WERI-Rb-1 (cell line): ENCODE results near the gene ZBTB3.

Source experiments
- DNase-seq: peaks from one replicate; pipeline ENCODE4 v3.0.0-alpha.2; 2020
- H3K27ac ChIP-seq: fragments of 250-450 bp; sonication (Bioruptor Pico); 2 replicates; pipeline ENCODE4 v1.5.1; 2020; ENCODE audit warnings: mild to moderate bottlenecking, moderate library complexity
- H3K27me3 ChIP-seq: fragments of 250-450 bp; sonication (Bioruptor Pico); 2 replicates; pipeline ENCODE4 v1.5.1; 2021; ENCODE audit warnings: mild to moderate bottlenecking, low read depth, moderate library complexity; ENCODE audit not compliant: insufficient read depth, severe bottlenecking
- H3K36me3 ChIP-seq: fragments of 250-450 bp; sonication (Bioruptor Pico); 2 replicates; pipeline ENCODE4 v1.5.1; 2020; ENCODE audit warnings: mild to moderate bottlenecking, moderate library complexity
- H3K4me3 ChIP-seq: 2 replicates; pipeline ENCODE4 v1.5.1; 2011; ENCODE audit warnings: low read depth, mild to moderate bottlenecking, control low read depth, low read length
- H3K9me3 ChIP-seq: fragments of 250-450 bp; sonication (Bioruptor Pico); 2 replicates; pipeline ENCODE4 v1.5.1; 2021; ENCODE audit warnings: mild to moderate bottlenecking, moderate library complexity; ENCODE audit not compliant: severe bottlenecking
- CTCF ChIP-seq: IDR thresholded peaks from 2 replicates; pipeline ENCODE4 v1.5.1; 2011; ENCODE audit warnings: low read depth, mild to moderate bottlenecking, control low read depth, inconsistent platforms, low read length

ZBTB3 gene

GRCh38 chr11:62721994-62722393, 32.0 kb downstream of the ZBTB3 start:
- Histone ChIP-seq H3K4me3 (no peak overlapping the region), H3K27ac (no peak overlapping the region), H3K27me3 (no peaks in the 10 kb centered on the region), H3K36me3 (peaks cover 95% of the 10 kb centered on the region), H3K9me3 (no peaks in the 10 kb centered on the region)
- no peak for TF ChIP-seq CTCF
- no peak for DNase-seq

DNA sequence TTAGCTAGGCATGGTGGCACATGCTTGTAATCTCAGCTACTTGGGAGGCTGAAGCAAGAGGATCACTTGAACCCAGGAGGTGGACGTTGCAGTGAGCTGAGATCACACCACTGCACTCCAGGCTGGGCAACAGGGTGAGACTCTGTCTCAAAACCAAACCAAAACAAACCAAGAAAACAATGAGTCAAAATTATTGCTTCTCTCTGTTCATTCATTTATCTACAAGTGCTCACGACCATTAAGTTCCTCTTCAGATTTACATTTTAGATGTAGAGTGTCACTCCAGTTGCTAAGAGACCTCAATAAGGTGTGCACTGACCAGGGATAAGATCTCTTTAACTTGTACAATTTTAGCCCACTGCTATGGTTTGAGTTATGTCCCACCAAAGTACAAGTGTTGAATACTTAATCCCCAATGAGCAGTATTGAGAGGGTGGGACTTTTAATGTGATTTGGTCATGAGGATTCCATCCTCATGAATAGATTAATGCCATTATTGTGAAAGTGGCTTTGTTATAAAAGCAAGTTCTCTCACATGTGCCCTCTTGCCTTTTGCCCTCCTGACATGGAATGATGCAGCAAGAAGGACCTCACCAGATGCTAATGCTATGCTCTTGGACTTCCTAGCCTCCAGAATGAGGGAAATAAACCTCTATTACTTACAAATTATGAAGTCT, 34.5 kb downstream of the ZBTB3 start:
- no peaks in the 10 kb centered on the region for H3K9me3 ChIP-seq
- H3K36me3 ChIP-seq = peaks cover 96% of the 10 kb centered on the region
- H3K27ac ChIP-seq = no peak overlapping the region
- H3K27me3 ChIP-seq = no peaks in the 10 kb centered on the region
- DNase-seq = no peak
- TF ChIP-seq CTCF = no peak
- H3K4me3 ChIP-seq = no peak overlapping the region

DNA sequence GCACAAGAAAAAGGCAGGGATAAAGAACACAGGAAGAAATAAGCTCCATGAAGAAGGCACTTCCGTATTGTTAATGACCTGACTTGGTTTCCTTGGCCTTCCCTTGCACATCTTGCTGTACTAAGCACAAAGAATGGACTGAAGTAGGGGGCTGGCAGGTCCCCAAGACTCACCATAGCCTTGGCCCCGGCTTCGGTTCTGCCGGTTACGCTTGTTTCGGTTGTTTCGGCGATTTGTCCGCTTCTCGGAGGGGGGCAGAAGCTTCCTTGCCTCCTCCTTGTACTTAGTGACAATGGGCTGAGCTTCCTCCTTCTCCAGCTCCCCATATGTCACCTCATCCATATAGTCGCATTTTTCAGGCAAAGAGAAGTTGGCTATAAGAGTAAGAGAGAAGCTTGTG, 37.1 kb downstream of the ZBTB3 start:
- Histone ChIP-seq H3K27ac (no peak overlapping the region), H3K27me3 (no peaks in the 10 kb centered on the region), H3K36me3 (peaks cover 92% of the 10 kb centered on the region), H3K4me3 (no peak overlapping the region), H3K9me3 (no peaks in the 10 kb centered on the region)
- TF ChIP-seq CTCF = no peak
- DNase-seq = no peak

DNA sequence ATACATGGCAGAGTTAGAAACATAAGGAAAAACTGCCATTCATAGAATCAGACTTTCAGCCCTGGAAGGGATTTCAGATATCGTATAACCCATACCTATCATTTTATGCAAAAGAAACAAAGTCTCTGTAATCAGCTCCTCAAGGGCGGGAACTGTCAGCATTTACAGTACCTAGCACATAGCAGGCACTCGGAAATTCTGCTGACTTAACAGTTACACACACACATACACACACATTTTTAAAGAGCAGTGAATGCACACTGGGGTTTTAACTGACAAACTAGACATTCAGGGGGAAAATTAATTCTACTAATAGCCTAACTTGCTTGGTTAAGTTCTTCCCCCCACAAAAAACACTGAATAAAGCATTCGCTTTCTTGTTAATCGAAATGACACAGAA, 37.8 kb downstream of the ZBTB3 start:
- no peak for TF ChIP-seq CTCF
- H3K9me3 ChIP-seq = no peaks in the 10 kb centered on the region
- no peak overlapping the region for H3K4me3 ChIP-seq
- H3K36me3 ChIP-seq = peaks cover 92% of the 10 kb centered on the region
- no peak overlapping the region for H3K27ac ChIP-seq
- H3K27me3 ChIP-seq = no peaks in the 10 kb centered on the region
- no peak for DNase-seq

GRCh38 chr11:62715150-62716130, 38.5 kb downstream of the ZBTB3 start:
- H3K27ac ChIP-seq = no peak overlapping the region
- no peaks in the 10 kb centered on the region for H3K9me3 ChIP-seq
- DNase-seq = no peak
- TF ChIP-seq CTCF = 0 out of 2 replicates have a peak, but pooled peaks have one; percentile 8
- H3K36me3 ChIP-seq = peaks cover 92% of the 10 kb centered on the region
- no peak overlapping the region for H3K4me3 ChIP-seq
- H3K27me3 ChIP-seq = no peaks in the 10 kb centered on the region
